Measurements from ENCODE around the gene MINDY2. TPM values are rescaled to one million over a fixed set of nuclear protein-coding genes. Genes with fewer than 3 reads are reported as not detected.

The MINDY2 gene
- total RNA-seq, 1 donor from 2014 or later = 19.4 TPM

DNA sequence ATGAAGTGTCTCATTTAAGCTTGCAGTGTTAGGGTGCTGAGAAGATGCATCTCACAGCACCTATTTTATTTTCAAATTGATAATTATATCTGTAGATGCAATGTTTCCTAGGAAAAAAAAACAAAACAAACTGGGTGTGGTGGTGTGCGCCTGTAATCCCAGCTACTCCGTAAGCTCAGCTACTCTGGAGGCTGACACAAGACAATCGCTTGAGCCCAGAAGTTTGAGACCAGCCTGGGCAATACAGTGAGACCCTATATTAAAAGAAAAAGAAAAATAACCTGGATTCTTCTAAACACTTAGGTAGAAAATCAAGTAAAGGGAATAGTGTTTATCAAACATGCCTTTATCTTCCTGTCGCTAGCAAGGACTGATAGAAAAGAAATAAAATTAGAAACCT lies 1.9 kb downstream of the MINDY2 start:
- no peak overlapping the region for H3K4me3 Mint-ChIP-seq (ENCODE audit: unreplicated experiment)
- TF ChIP-seq, protein P1, sequence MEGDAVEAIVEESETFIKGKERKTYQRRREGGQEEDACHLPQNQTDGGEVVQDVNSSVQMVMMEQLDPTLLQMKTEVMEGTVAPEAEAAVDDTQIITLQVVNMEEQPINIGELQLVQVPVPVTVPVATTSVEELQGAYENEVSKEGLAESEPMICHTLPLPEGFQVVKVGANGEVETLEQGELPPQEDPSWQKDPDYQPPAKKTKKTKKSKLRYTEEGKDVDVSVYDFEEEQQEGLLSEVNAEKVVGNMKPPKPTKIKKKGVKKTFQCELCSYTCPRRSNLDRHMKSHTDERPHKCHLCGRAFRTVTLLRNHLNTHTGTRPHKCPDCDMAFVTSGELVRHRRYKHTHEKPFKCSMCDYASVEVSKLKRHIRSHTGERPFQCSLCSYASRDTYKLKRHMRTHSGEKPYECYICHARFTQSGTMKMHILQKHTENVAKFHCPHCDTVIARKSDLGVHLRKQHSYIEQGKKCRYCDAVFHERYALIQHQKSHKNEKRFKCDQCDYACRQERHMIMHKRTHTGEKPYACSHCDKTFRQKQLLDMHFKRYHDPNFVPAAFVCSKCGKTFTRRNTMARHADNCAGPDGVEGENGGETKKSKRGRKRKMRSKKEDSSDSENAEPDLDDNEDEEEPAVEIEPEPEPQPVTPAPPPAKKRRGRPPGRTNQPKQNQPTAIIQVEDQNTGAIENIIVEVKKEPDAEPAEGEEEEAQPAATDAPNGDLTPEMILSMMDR (IDR thresholded peaks at IDR 0.05) = no peak
- no peaks in the 10 kb centered on the region for H3K36me3 Mint-ChIP-seq (ENCODE audit: low read depth)
- H3K4me1 Mint-ChIP-seq (ENCODE audit: low read depth) = peaks cover 9% of the 10 kb centered on the region
- no peak overlapping the region for H3K27ac Mint-ChIP-seq (ENCODE audit: unreplicated experiment)
- DNase-seq (ENCODE audit: low spot score) = no peak
- no peaks in the 10 kb centered on the region for H3K9me3 Mint-ChIP-seq (ENCODE audit: low read depth)
- no peaks in the 10 kb centered on the region for H3K27me3 Mint-ChIP-seq (ENCODE audit: low read depth)

DNA sequence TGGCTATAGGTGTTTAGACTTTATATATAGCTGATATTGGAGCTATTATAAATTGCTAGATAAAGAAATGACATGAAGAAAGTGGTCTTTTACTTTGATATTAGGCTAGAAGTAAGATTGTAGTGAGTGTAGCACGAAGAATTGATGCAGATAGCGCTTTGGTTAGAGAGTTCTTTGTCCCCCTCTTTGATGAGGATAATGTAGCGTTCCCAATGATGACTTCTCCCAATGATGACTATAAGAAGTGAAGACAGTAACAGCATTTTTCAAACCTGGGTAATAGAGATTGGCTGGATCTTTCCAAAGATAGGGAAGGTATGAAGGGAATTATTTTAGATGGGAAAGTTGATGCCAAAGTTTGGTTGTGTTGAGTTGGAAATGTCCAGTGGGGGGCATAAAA lies 4.3 kb downstream of the MINDY2 start:
- Mint-ChIP-seq H3K27me3 (ENCODE audit: low read depth) (no peaks in the 10 kb centered on the region), H3K27ac (ENCODE audit: unreplicated experiment) (no peak overlapping the region), H3K4me1 (ENCODE audit: low read depth) (peaks cover 4% of the 10 kb centered on the region), H3K36me3 (ENCODE audit: low read depth) (no peaks in the 10 kb centered on the region), H3K4me3 (ENCODE audit: unreplicated experiment) (no peak overlapping the region), H3K9me3 (ENCODE audit: low read depth) (no peaks in the 10 kb centered on the region)
- DNase-seq (ENCODE audit: low spot score) = no peak
- TF ChIP-seq, protein P1 (IDR thresholded peaks at IDR 0.05) = no peak

DNA sequence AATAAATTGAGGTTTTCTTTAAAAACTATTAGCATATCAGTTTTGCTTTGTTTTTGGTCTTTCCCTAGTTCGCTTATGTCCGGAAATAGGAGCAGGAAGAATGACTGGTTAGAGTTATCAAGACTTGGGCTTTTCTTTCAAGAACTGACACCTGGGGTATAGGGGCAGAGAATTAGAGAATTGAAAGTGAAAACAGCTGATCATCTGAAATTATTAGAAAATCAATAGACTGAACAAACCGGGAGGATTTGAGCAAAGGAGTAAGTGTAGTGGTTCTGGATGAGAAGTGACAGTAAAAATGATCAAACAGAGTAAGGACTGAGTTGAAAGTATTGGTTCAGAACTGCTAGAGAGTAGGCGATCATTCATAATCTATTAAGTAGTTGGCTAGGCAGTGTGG lies 6.0 kb downstream of the MINDY2 start:
- H3K4me1 Mint-ChIP-seq (ENCODE audit: low read depth) = no peaks in the 10 kb centered on the region
- no peaks in the 10 kb centered on the region for H3K27me3 Mint-ChIP-seq (ENCODE audit: low read depth)
- no peak overlapping the region for H3K27ac Mint-ChIP-seq (ENCODE audit: unreplicated experiment)
- DNase-seq (ENCODE audit: low spot score) = no peak
- H3K36me3 Mint-ChIP-seq (ENCODE audit: low read depth) = no peaks in the 10 kb centered on the region
- no peaks in the 10 kb centered on the region for H3K9me3 Mint-ChIP-seq (ENCODE audit: low read depth)
- no peak overlapping the region for H3K4me3 Mint-ChIP-seq (ENCODE audit: unreplicated experiment)
- TF ChIP-seq, protein P1 (IDR thresholded peaks at IDR 0.05) = no peak

DNA sequence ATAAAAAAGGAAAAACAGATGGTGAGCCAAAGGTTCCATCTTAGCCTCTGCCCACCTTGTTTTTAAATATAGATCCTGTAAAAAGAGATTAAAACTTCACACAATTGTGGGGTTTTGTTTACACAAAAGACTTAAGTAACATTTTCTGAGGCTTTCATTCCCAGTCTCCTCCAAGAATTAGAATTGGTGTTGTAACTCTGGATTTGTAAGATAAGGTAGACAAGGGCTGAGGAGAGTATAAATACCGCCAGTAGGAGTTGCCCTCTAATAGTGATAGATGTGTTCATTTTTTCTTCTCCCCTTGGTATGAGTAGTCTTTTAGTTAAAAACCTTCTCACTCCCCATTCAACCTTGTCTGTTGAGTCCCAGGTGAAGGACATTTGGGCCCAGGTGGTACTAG lies 8.5 kb downstream of the MINDY2 start:
- H3K4me1 Mint-ChIP-seq (ENCODE audit: low read depth) = peaks cover 2% of the 10 kb centered on the region
- DNase-seq (ENCODE audit: low spot score) = no peak
- H3K4me3 Mint-ChIP-seq (ENCODE audit: unreplicated experiment) = no peak overlapping the region
- no peaks in the 10 kb centered on the region for H3K36me3 Mint-ChIP-seq (ENCODE audit: low read depth)
- no peaks in the 10 kb centered on the region for H3K9me3 Mint-ChIP-seq (ENCODE audit: low read depth)
- H3K27ac Mint-ChIP-seq (ENCODE audit: unreplicated experiment) = no peak overlapping the region
- no peaks in the 10 kb centered on the region for H3K27me3 Mint-ChIP-seq (ENCODE audit: low read depth)
- TF ChIP-seq, protein P1 (IDR thresholded peaks at IDR 0.05) = no peak

DNA sequence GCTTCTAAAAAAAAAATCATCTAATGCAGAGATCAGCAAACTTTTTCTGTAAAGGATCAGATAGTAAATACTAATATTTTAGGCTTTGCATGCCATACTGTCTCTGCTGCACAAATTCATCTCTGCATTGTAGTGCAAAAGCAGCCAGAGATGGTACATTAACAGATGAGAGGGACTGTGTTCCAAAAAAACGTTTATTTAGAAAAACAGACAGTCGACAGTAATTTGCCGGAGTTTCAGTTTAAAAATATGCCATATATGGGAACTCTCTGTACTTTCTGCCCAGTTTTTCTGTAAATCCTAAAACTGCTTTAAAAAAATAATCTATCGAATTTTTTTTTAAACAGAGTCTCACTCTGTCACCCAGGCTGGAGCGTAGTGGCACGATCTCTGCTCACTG lies 14.3 kb downstream of the MINDY2 start:
- H3K9me3 Mint-ChIP-seq (ENCODE audit: low read depth) = no peaks in the 10 kb centered on the region
- H3K4me1 Mint-ChIP-seq (ENCODE audit: low read depth) = peaks cover 8% of the 10 kb centered on the region
- TF ChIP-seq, protein P1 (IDR thresholded peaks at IDR 0.05) = no peak
- no peak overlapping the region for H3K4me3 Mint-ChIP-seq (ENCODE audit: unreplicated experiment)
- H3K27ac Mint-ChIP-seq (ENCODE audit: unreplicated experiment) = no peak overlapping the region
- peaks cover 3% of the 10 kb centered on the region for H3K36me3 Mint-ChIP-seq (ENCODE audit: low read depth)
- no peak for DNase-seq (ENCODE audit: low spot score)
- H3K27me3 Mint-ChIP-seq (ENCODE audit: low read depth) = no peaks in the 10 kb centered on the region

Measured in chondrocyte (in vitro differentiated cells).